ENCODE data around the gene ZNF346.

The ZNF346 gene

DNA sequence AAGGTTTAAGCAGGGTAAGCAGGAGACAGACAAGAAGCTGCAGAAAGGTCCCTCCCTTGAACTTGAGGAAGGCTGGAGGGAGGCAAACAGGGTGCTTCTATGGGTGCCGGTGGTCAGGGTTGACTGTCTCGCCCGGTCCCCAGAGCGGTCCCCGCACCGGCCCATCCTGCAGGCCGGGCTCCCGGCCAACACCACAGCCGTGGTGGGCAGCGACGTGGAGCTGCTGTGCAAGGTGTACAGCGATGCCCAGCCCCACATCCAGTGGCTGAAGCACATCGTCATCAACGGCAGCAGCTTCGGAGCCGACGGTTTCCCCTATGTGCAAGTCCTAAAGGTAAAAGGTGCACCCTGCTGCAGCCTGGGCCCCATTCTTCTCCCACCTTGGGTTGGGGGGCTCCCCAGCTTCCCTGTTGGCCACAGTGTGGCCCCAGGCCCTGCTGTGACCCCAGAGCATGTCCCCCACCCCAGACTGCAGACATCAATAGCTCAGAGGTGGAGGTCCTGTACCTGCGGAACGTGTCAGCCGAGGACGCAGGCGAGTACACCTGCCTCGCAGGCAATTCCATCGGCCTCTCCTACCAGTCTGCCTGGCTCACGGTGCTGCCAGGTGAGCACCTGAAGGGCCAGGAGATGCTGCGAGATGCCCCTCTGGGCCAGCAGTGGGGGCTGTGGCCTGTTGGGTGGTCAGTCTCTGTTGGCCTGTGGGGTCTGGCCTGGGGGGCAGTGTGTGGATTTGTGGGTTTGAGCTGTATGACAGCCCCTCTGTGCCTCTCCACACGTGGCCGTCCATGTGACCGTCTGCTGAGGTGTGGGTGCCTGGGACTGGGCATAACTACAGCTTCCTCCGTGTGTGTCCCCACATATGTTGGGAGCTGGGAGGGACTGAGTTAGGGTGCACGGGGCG, 69.9 kb downstream of the ZNF346 start:
- Histone ChIP-seq H3K36me3 (ENCODE audit: low read depth) (no peaks in the 10 kb centered on the region), H3K27me3 (ENCODE audit: insufficient read depth, poor library complexity, severe bottlenecking) (no peaks in the 10 kb centered on the region), H3K9me3 (ENCODE audit: severe bottlenecking) (no peaks in the 10 kb centered on the region), H3K4me3 (ENCODE audit: severe bottlenecking) (no peak overlapping the region), H3K4me1 (ENCODE audit: insufficient read depth, poor library complexity, severe bottlenecking) (no peaks in the 10 kb centered on the region), H3K27ac (ENCODE audit: poor library complexity, severe bottlenecking) (no peak overlapping the region)
- ATAC-seq (ENCODE audit: low read depth) = no peak
- TF ChIP-seq, protein P1, sequence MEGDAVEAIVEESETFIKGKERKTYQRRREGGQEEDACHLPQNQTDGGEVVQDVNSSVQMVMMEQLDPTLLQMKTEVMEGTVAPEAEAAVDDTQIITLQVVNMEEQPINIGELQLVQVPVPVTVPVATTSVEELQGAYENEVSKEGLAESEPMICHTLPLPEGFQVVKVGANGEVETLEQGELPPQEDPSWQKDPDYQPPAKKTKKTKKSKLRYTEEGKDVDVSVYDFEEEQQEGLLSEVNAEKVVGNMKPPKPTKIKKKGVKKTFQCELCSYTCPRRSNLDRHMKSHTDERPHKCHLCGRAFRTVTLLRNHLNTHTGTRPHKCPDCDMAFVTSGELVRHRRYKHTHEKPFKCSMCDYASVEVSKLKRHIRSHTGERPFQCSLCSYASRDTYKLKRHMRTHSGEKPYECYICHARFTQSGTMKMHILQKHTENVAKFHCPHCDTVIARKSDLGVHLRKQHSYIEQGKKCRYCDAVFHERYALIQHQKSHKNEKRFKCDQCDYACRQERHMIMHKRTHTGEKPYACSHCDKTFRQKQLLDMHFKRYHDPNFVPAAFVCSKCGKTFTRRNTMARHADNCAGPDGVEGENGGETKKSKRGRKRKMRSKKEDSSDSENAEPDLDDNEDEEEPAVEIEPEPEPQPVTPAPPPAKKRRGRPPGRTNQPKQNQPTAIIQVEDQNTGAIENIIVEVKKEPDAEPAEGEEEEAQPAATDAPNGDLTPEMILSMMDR (IDR thresholded peaks at IDR 0.05; ENCODE audit: poor library complexity, severe bottlenecking) = no peak
- no peak for DNase-seq (ENCODE audit: low spot score)

DNA sequence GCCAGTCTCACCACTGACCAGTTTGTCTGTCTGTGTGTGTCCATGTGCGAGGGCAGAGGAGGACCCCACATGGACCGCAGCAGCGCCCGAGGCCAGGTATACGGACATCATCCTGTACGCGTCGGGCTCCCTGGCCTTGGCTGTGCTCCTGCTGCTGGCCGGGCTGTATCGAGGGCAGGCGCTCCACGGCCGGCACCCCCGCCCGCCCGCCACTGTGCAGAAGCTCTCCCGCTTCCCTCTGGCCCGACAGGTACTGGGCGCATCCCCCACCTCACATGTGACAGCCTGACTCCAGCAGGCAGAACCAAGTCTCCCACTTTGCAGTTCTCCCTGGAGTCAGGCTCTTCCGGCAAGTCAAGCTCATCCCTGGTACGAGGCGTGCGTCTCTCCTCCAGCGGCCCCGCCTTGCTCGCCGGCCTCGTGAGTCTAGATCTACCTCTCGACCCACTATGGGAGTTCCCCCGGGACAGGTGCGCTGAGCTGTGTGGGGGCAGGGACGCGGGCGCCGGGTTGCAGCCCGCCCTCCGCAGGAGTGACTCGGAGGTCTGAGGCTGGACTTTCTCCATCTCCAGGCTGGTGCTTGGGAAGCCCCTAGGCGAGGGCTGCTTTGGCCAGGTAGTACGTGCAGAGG, 70.7 kb downstream of the ZNF346 start:
- ATAC-seq (ENCODE audit: low read depth) = no peak
- H3K4me3 ChIP-seq (ENCODE audit: severe bottlenecking) = no peak overlapping the region
- DNase-seq (ENCODE audit: low spot score) = no peak
- no peaks in the 10 kb centered on the region for H3K4me1 ChIP-seq (ENCODE audit: insufficient read depth, poor library complexity, severe bottlenecking)
- no peaks in the 10 kb centered on the region for H3K9me3 ChIP-seq (ENCODE audit: severe bottlenecking)
- H3K27ac ChIP-seq (ENCODE audit: poor library complexity, severe bottlenecking) = no peak overlapping the region
- TF ChIP-seq, protein P1 (IDR thresholded peaks at IDR 0.05; ENCODE audit: poor library complexity, severe bottlenecking) = no peak
- no peaks in the 10 kb centered on the region for H3K36me3 ChIP-seq (ENCODE audit: low read depth)
- no peaks in the 10 kb centered on the region for H3K27me3 ChIP-seq (ENCODE audit: insufficient read depth, poor library complexity, severe bottlenecking)

DNA sequence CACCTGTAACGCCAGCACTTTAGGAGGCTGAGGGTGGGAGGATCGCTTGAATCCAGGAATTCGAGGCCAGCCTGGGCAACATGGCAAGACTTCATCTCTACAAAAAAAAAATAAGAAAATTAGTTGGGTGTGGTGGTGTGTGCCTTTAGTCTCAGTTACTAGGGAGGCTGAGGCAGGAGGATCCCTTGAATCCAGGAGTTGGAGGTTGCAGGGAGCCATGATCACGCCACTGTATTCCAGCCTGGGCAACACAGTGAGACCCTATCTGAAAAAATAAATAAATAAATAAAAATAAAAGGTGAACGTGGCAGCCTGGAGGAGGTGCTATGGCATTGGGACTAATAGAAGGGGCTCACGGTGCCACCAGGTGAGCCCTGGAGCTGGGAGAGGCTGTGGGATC, 71.3 kb downstream of the ZNF346 start:
- no peaks in the 10 kb centered on the region for H3K36me3 ChIP-seq (ENCODE audit: low read depth)
- no peaks in the 10 kb centered on the region for H3K4me1 ChIP-seq (ENCODE audit: insufficient read depth, poor library complexity, severe bottlenecking)
- DNase-seq (ENCODE audit: low spot score) = no peak
- TF ChIP-seq, protein P1 (IDR thresholded peaks at IDR 0.05; ENCODE audit: poor library complexity, severe bottlenecking) = no peak
- no peaks in the 10 kb centered on the region for H3K27me3 ChIP-seq (ENCODE audit: insufficient read depth, poor library complexity, severe bottlenecking)
- no peak overlapping the region for H3K4me3 ChIP-seq (ENCODE audit: severe bottlenecking)
- H3K27ac ChIP-seq (ENCODE audit: poor library complexity, severe bottlenecking) = no peak overlapping the region
- H3K9me3 ChIP-seq (ENCODE audit: severe bottlenecking) = no peaks in the 10 kb centered on the region
- no peak for ATAC-seq (ENCODE audit: low read depth)

DNA sequence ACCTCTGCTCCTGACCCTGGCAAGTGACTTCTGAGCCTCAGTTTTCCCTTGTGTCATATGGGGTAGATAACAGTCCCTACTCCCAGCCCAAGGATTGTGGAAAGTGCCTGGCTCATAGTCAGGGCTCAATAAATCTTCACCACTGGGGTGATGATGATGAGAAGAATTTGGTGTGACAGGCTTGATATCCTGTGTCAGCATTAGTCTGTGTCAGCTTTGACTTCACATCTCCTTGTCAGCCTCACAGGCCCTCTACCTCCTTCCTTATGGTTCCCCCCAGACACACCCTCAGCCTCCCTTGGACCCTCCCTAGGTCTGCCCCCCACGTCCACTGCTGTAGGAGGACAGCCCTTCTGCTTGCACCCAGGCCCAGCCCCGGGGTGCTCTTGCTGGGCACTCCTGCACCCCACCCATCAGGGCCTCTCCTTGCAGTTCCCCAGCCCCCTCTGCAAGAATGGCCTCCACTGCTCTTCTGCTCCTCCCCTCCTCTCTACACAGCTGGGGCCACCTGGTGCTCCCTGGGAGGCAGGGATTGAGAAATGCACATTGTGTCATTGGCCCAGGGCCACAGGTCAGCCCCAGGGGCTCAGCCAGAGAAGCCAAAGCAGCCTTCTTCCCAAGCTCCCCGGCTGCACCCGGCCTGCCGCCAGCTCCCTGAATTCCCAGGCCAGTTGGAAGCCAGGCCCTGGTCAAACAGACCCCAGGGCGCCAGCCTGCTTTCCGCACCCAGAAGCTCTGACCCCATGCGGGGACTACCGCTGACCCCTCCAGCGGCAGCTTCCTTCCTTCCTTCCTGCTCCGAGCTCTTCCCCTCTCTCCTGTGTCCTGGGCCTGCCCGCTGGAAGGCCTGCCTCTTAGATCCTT, 72.0 kb downstream of the ZNF346 start:
- TF ChIP-seq, protein P1 (IDR thresholded peaks at IDR 0.05; ENCODE audit: poor library complexity, severe bottlenecking) = no peak
- no peak for ATAC-seq (ENCODE audit: low read depth)
- Histone ChIP-seq H3K4me3 (ENCODE audit: severe bottlenecking) (no peak overlapping the region), H3K27me3 (ENCODE audit: insufficient read depth, poor library complexity, severe bottlenecking) (no peaks in the 10 kb centered on the region), H3K4me1 (ENCODE audit: insufficient read depth, poor library complexity, severe bottlenecking) (no peaks in the 10 kb centered on the region), H3K9me3 (ENCODE audit: severe bottlenecking) (no peaks in the 10 kb centered on the region), H3K27ac (ENCODE audit: poor library complexity, severe bottlenecking) (no peak overlapping the region), H3K36me3 (ENCODE audit: low read depth) (no peaks in the 10 kb centered on the region)
- no peak for DNase-seq (ENCODE audit: low spot score)

Measured in RWPE2 (cell line).